DND-41 (cell line): Measurements from ENCODE around the gene SERAC1.

ENCODE experiments used
- EZH2 ChIP-seq: IDR thresholded peaks from 3 replicates; pipeline ENCODE4 v1.6.1; 2012; ENCODE audit warnings: borderline replicate concordance, low read depth, mild to moderate bottlenecking, moderate library complexity, low read length, inconsistent platforms; ENCODE audit not compliant: severe bottlenecking
- TF ChIP-seq, protein P1 (sequence below): IDR thresholded peaks from 2 replicates; pipeline ENCODE4 v1.5.1; 2012; ENCODE audit warnings: borderline replicate concordance, low read length, moderate library complexity, mild to moderate bottlenecking; ENCODE audit not compliant: poor library complexity, severe bottlenecking; ENCODE audit errors: extremely low read depth

DNA sequence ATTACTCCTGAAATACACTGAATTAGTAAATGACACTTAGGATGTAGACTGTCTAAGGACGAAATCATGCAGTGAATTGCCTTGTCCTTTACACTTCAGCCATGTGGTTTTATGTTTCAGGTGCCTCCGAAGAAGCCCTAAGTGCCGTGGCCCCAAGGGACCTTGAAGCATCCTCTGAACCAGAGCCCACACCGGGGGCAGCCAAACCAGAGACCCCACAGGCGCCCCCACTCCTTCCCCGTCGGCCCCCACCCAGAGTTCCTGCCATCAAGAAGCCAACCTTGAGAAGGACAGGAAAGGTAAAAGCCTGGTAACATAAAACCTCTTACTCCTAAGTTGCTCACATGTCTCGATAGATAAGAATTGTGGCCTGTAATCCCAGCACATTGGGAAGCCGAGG is 75.3 kb downstream of the SERAC1 start:
- TF ChIP-seq EZH2: no peak
- TF ChIP-seq, protein P1, sequence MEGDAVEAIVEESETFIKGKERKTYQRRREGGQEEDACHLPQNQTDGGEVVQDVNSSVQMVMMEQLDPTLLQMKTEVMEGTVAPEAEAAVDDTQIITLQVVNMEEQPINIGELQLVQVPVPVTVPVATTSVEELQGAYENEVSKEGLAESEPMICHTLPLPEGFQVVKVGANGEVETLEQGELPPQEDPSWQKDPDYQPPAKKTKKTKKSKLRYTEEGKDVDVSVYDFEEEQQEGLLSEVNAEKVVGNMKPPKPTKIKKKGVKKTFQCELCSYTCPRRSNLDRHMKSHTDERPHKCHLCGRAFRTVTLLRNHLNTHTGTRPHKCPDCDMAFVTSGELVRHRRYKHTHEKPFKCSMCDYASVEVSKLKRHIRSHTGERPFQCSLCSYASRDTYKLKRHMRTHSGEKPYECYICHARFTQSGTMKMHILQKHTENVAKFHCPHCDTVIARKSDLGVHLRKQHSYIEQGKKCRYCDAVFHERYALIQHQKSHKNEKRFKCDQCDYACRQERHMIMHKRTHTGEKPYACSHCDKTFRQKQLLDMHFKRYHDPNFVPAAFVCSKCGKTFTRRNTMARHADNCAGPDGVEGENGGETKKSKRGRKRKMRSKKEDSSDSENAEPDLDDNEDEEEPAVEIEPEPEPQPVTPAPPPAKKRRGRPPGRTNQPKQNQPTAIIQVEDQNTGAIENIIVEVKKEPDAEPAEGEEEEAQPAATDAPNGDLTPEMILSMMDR: no peak
